GM12864 (cell line): Measurements from ENCODE around the gene JUP.

Source experiments
- DNase-seq: peaks from one replicate; pipeline ENCODE4 v3.0.0-alpha.2; 2011; ENCODE audit warnings: low read depth
- H3K4me3 ChIP-seq: 2 replicates; pipeline ENCODE4 v1.5.1; 2011; ENCODE audit warnings: mild to moderate bottlenecking, low read depth, low read length, control low read depth
- CTCF ChIP-seq: IDR thresholded peaks from 2 replicates; pipeline ENCODE4 v1.5.1; 2011; ENCODE audit warnings: low read depth, mild to moderate bottlenecking, moderate library complexity, low read length, control low read depth, inconsistent platforms; ENCODE audit errors: missing control alignments

Gene JUP

DNA sequence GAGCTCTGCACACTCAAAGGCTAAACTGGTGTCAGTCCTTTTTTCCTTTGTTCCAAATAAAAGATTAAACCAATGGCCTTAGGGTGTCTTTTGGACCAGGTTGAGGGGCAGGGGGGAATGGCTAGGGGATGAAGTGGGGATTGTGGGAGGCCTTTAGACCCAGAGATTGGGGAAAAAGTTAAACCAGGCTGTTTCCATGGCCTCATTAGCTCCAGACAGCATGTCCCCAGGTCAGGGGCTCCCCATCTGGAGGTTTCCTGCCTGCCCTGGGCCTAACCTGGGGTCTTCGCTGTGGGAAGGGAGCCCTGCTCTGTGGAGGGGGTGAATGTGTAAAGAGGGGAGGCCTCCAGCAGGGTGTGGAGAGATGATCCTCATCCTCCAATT, 36.6 kb upstream of the JUP start:
- no peak overlapping the region for H3K4me3 ChIP-seq
- DNase-seq: no peak
- TF ChIP-seq CTCF: no peak

DNA sequence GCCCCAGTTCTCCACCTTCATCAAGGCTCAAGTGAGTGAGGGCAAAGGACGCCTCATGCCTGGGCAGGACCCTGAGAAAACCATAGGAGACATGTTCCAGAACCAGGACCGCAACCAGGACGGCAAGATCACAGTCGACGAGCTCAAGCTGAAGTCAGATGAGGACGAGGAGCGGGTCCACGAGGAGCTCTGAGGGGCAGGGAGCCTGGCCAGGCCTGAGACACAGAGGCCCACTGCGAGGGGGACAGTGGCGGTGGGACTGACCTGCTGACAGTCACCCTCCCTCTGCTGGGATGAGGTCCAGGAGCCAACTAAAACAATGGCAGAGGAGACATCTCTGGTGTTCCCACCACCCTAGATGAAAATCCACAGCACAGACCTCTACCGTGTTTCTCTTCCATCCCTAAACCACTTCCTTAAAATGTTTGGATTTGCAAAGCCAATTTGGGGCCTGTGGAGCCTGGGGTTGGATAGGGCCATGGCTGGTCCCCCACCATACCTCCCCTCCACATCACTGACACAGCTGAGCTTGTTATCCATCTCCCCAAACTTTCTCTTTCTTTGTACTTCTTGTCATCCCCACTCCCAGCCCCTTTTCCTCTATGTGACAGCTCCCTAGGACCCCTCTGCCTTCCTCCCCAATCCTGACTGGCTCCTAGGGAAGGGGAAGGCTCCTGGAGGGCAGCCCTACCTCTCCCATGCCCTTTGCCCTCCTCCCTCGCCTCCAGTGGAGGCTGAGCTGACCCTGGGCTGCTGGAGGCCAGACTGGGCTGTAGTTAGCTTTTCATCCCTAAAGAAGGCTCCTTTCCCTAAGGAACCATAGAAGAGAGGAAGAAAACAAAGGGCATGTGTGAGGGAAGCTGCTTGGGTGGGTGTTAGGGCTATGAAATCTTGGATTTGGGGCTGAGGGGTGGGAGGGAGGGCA, 36.0 kb upstream of the JUP start:
- no peak for TF ChIP-seq CTCF
- no peak for DNase-seq
- no peak overlapping the region for H3K4me3 ChIP-seq

DNA sequence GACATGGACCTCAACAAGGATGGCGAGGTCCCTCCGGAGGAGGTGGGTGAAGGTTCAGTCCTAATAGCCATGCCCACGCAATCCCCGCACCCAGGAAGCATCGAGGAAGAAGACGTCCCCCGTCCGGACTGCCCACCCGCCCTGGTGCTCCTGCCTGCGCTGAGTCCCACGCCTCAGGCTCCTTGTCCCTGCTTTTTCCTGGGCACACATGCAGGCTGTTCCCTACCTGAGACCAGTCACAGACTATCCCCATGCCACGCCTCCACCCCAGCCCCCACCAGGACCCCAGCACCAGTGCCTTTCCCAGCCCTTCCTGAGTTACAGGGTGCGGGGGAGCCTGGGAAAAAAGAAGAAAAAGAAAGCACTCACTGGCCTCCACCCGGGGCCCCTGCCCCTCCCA, 35.3 kb upstream of the JUP start:
- no peak for DNase-seq
- no peak for TF ChIP-seq CTCF
- H3K4me3 ChIP-seq: no peak overlapping the region

DNA sequence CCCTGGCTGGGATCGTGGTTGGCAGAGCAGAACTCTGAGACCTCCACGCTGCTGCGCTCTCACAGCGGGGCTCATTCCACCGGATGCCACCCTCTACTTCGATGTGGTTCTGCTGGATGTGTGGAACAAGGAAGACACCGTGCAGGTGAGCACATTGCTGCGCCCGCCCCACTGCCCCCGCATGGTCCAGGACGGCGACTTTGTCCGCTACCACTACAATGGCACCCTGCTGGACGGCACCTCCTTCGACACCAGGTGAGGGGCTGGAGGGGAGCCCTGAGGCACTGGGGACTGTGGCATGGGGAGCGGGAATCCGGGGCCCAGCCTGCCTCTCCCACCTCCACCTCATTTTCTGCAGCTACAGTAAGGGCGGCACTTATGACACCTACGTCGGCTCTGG, 31.5 kb upstream of the JUP start:
- no peak overlapping the region for H3K4me3 ChIP-seq
- no peak for DNase-seq
- TF ChIP-seq CTCF: no peak

GRCh38 chr17:41816637-41817320, 30.3 kb upstream of the JUP start:
- no peak overlapping the region for H3K4me3 ChIP-seq
- no peak for TF ChIP-seq CTCF
- DNase-seq: no peak

- no peak for DNase-seq
- no peak overlapping the region for H3K4me3 ChIP-seq
- no peak for TF ChIP-seq CTCF
These were observed 27.7 kb upstream of the JUP start for GRCh38 chr17:41814195-41814594.

- no peak overlapping the region for H3K4me3 ChIP-seq
- TF ChIP-seq CTCF: no peak
- DNase-seq: no peak
These were observed 27.2 kb upstream of the JUP start for GRCh38 chr17:41813699-41814124.
